ENCODE results near the gene PARD6A. TPM values are rescaled to one million over a fixed set of nuclear protein-coding genes. Genes with fewer than 3 reads are reported as not detected.

Gene PARD6A
- total RNA-seq, 1 donor from 2014 or later = 1.9 TPM

DNA sequence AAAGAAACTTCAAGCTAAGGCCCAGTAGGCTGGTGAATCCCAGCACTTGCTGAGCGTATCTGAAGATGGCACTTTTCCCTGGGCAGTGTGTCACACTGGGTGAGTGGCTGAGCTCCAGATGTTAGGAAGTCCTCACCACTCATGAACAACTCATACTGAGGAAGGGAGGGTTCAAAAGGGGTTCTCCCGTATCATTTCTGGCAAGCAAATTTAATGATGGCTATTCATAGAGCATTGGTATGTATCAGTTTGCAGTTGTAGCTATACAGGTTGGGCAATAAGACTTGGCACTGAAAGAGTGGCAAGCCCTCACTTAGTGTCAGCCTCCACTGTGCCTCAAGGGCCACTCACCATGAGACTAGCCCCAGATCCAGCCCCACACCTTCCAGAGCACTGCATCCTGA, 47.6 kb downstream of the PARD6A start:
- no peak for DNase-seq (ENCODE audit: low spot score in 2 of 2, unreplicated experiment in 2 of 2)
- H3K36me3 Mint-ChIP-seq = peaks cover 3% of the 10 kb centered on the region
- H3K4me1 Mint-ChIP-seq = peaks cover 4% of the 10 kb centered on the region
- H3K4me3 Mint-ChIP-seq = no peak overlapping the region
- no peak overlapping the region for H3K27ac Mint-ChIP-seq
- no peaks in the 10 kb centered on the region for H3K27me3 Mint-ChIP-seq (ENCODE audit: low read depth)
- H3K9me3 Mint-ChIP-seq = no peaks in the 10 kb centered on the region
- TF ChIP-seq, protein P1, sequence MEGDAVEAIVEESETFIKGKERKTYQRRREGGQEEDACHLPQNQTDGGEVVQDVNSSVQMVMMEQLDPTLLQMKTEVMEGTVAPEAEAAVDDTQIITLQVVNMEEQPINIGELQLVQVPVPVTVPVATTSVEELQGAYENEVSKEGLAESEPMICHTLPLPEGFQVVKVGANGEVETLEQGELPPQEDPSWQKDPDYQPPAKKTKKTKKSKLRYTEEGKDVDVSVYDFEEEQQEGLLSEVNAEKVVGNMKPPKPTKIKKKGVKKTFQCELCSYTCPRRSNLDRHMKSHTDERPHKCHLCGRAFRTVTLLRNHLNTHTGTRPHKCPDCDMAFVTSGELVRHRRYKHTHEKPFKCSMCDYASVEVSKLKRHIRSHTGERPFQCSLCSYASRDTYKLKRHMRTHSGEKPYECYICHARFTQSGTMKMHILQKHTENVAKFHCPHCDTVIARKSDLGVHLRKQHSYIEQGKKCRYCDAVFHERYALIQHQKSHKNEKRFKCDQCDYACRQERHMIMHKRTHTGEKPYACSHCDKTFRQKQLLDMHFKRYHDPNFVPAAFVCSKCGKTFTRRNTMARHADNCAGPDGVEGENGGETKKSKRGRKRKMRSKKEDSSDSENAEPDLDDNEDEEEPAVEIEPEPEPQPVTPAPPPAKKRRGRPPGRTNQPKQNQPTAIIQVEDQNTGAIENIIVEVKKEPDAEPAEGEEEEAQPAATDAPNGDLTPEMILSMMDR (IDR thresholded peaks at IDR 0.05; ENCODE audit: unreplicated experiment) = no peak

DNA sequence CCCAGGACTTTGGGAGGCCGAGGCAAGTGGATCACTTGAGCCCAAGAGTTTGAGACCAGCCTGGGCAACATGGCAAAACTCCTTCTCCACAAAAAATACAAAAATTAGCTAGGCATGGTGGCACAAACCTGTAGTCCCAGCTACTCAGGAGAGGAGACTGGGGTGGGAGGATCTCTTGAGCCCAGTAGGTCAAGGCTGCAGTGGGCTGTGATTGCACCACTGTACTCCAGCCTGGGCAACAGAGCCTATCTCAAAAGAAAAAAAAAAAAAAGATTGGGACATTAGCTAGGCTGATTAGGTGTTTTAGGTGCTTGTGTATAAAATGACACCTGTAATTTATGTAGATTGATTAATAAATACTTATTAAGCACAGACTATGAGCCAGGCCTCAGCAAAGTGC, 48.3 kb downstream of the PARD6A start:
- Mint-ChIP-seq H3K9me3 (no peaks in the 10 kb centered on the region), H3K27ac (no peak overlapping the region), H3K36me3 (peaks cover 3% of the 10 kb centered on the region), H3K4me3 (no peak overlapping the region), H3K4me1 (peaks cover 4% of the 10 kb centered on the region), H3K27me3 (ENCODE audit: low read depth) (no peaks in the 10 kb centered on the region)
- DNase-seq (ENCODE audit: low spot score in 2 of 2, unreplicated experiment in 2 of 2) = no peak
- TF ChIP-seq, protein P1 (IDR thresholded peaks at IDR 0.05; ENCODE audit: unreplicated experiment) = no peak

DNA sequence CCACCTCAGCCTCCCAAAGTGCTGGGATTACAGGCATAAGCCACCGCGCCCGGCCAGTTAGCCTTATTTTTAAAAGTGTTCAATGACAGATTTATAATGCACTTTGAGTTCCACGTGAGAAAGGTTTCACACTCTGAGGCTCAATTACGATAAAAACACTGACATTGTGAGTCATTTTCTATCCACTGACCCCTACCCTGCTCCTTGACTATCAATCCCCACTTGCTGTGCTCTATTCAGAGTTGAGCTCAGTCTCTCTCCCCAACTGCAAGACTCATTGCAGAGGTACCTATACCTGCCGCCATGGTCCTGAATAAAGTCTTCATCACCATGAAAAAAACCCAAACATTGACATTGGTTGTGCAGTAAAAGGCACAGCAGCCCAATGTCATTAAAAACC, 49.8 kb downstream of the PARD6A start:
- H3K9me3 Mint-ChIP-seq = no peaks in the 10 kb centered on the region
- no peak overlapping the region for H3K4me3 Mint-ChIP-seq
- H3K4me1 Mint-ChIP-seq = no peaks in the 10 kb centered on the region
- H3K36me3 Mint-ChIP-seq = peaks cover 3% of the 10 kb centered on the region
- TF ChIP-seq, protein P1 (IDR thresholded peaks at IDR 0.05; ENCODE audit: unreplicated experiment) = no peak
- H3K27me3 Mint-ChIP-seq (ENCODE audit: low read depth) = no peaks in the 10 kb centered on the region
- DNase-seq (ENCODE audit: low spot score in 2 of 2, unreplicated experiment in 2 of 2) = no peak
- H3K27ac Mint-ChIP-seq = no peak overlapping the region

Other genes with a start within 250 kb of the PARD6A start
- gene ZDHHC1, start 244.5 kb upstream of the PARD6A start, total RNA-seq = 14.5 to 16.7 TPM (median 15.4 TPM) in 3 replicates
- 3.0 to 4.1 TPM (median 3.7 TPM) in 3 replicates for gene HSD11B2, start 229.8 kb upstream of the PARD6A start, total RNA-seq
- 50.9 to 53.7 TPM (median 53.2 TPM) in 3 replicates for gene ATP6V0D1, start 179.8 kb upstream of the PARD6A start, total RNA-seq
- not detected in 3 replicates for gene AGRP, start 177.4 kb upstream of the PARD6A start, total RNA-seq
- gene RIPOR1, start 132.1 kb upstream of the PARD6A start, total RNA-seq = 55.9 to 69.2 TPM (median 58.9 TPM) in 3 replicates
- 58.0 to 61.4 TPM (median 60.5 TPM) in 3 replicates for gene CTCF, start 98.4 kb upstream of the PARD6A start, total RNA-seq
- 6.7 to 10.2 TPM (median 8.0 TPM) in 3 replicates for gene CARMIL2, start 15.8 kb upstream of the PARD6A start, total RNA-seq
- gene ACD, start 700 bp upstream of the PARD6A start, total RNA-seq = 24.5 to 27.9 TPM (median 25.8 TPM) in 3 replicates
- gene ENKD1, start 5.8 kb downstream of the PARD6A start, total RNA-seq = 11.7 to 13.0 TPM (median 12.8 TPM) in 3 replicates
- 1.2 to 2.0 TPM (median 1.8 TPM) in 3 replicates for gene C16orf86, start 5.9 kb downstream of the PARD6A start, total RNA-seq
- 22.8 to 27.0 TPM (median 26.1 TPM) in 3 replicates for gene GFOD2, start 58.4 kb downstream of the PARD6A start, total RNA-seq
- gene RANBP10, start 145.6 kb downstream of the PARD6A start, total RNA-seq = 24.0 to 26.8 TPM (median 24.5 TPM) in 3 replicates
- gene TSNAXIP1, start 145.9 kb downstream of the PARD6A start, total RNA-seq = 4.4 to 4.8 TPM (median 4.4 TPM) in 3 replicates
- 27.6 to 28.6 TPM (median 28.1 TPM) in 3 replicates for gene THAP11, start 181.4 kb downstream of the PARD6A start, total RNA-seq
- gene NUTF2, start 186.0 kb downstream of the PARD6A start, total RNA-seq = 130 to 141 TPM (median 132 TPM) in 3 replicates
- 71.5 to 73.8 TPM (median 73.8 TPM) in 3 replicates for gene CENPT, start 186.7 kb downstream of the PARD6A start, total RNA-seq
- 71.7 to 83.4 TPM (median 80.2 TPM) in 3 replicates for gene EDC4, start 212.1 kb downstream of the PARD6A start, total RNA-seq
- 0.66 to 0.99 TPM in 2 of 3 replicates, not detected in the other for gene NRN1L, start 223.9 kb downstream of the PARD6A start, total RNA-seq
- 41.5 to 44.5 TPM (median 43.3 TPM) in 3 replicates for gene PSKH1, start 232.3 kb downstream of the PARD6A start, total RNA-seq

Data from mesothelial cell of epicardium (in vitro differentiated cells).